ENCODE measurements around the gene WDFY4.

- TF ChIP-seq POLR2A (IDR thresholded peaks at IDR 0.05; ENCODE audit: low read depth, low read length) (no peak), TAF1 (IDR thresholded peaks at IDR 0.05; ENCODE audit: low read depth, low read length) (no peak), POU2F2 (IDR thresholded peaks at IDR 0.05; ENCODE audit: low read depth, low read length) (no peak), POLR2AphosphoS5 (IDR thresholded peaks at IDR 0.05; ENCODE audit: low read depth, low read length) (no peak), SPI1 (IDR thresholded peaks at IDR 0.05; ENCODE audit: low read depth, low read length) (no peak), PAX5 (IDR thresholded peaks at IDR 0.05; ENCODE audit: insufficient read depth, low read length, severe bottlenecking) (no peak)
Measured at GRCh38 chr10:49010295-49010694, 325.6 kb downstream of the WDFY4 start.

All from GM12891 (cell line).